ENCODE data around the gene ORM2.
"Not testable (repeated sequence)": the region's sequence is repeated elsewhere in the genome, so short reads cannot be mapped to it uniquely, and the experiment has no call there.

Gene ORM2

GRCh38 chr9:114332474-114333040, 2.9 kb downstream of the ORM2 start:
- not testable (repeated sequence) for DNase-seq (ENCODE audit: low read depth)

- DNase-seq (ENCODE audit: low read depth), result not testable (repeated sequence)
Observed at GRCh38 chr9:114333718-114334117, 4.0 kb downstream of the ORM2 start.

DNA sequence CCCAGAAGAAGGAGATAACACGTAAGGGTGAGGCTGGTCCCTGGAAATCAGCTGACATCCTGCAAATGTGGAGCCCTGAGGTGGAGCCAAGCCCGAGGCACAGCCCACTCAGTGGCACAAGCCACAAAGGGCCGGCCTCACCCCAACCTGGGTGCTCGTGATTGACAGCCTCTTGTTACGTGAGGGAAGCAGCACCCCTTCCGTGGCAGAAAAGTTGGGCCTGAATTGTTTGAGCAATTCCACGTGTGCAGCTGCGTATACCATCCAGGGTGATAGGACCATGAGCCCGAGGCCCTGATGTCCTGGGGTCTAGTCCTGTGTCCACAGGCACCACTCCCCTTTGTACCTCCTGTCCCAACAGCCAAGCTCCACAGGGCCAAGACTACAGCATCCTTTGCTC, 4.8 kb downstream of the ORM2 start:
- DNase-seq (ENCODE audit: low read depth), result no peak

DNA sequence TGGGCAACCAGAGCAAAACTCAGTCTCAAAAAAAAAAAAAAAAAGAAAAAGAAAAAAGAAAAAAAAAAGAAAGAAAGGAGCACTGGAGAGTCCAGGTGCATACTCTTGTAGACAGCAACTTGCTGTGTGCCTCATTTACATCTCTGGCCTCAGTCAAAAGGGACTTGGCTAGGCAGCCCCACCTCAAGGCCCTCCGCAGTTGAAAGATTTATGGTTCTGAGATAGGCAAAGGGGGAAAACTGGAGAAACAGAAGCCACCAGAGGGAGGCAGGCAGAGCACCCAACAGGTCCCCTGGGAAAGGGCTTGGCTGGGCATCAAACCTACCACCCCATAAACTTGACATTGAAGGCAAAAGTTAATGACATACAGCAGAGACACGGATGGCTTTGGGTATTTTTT, 6.1 kb downstream of the ORM2 start:
- DNase-seq (ENCODE audit: low read depth), result no peak

- no peak for DNase-seq (ENCODE audit: low read depth)
Observed at GRCh38 chr9:114336157-114336556, 6.5 kb downstream of the ORM2 start.

GRCh38 chr9:114336699-114337395, 7.2 kb downstream of the ORM2 start:
- DNase-seq (ENCODE audit: low read depth), result no peak

- DNase-seq (ENCODE audit: low read depth), result no peak
Observed at GRCh38 chr9:114338187-114338586, 8.5 kb downstream of the ORM2 start.

- peak; percentile 41 for DNase-seq (ENCODE audit: low read depth)
Observed at GRCh38 chr9:114339130-114339908, 9.7 kb downstream of the ORM2 start.

DNA sequence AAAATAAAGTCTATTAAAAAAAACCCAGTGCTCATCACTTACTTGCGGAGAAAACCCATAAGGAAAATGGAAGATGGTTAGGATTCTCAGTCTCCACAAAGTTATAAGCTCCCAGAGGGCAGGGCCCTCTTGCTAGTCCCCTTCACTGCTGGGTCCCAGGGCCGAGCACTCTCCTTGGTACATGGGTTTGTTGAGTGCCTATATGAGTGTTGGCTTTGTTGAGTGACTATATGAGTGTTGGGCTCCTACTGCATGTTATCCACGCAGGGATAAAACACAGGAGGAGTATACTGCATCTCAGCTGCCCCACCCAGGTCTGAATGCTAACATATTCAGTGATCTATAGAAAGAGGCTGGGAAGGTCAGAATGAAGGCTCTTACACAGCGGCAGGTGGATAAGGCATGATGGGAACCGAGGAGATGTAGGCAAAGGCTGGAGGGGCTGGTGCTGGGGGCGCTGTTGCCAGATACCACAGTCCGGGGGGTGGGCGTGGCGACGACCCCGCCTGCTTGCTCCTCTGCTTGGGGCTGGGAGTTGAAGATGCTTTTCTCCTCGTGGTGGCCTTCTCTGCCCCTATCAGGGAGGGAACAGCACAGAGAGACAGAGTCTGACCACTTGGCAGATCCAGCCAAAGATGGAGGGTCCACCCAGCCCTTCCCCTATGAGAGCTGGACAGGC, 11.6 kb downstream of the ORM2 start:
- no peak for DNase-seq (ENCODE audit: low read depth)

DNA sequence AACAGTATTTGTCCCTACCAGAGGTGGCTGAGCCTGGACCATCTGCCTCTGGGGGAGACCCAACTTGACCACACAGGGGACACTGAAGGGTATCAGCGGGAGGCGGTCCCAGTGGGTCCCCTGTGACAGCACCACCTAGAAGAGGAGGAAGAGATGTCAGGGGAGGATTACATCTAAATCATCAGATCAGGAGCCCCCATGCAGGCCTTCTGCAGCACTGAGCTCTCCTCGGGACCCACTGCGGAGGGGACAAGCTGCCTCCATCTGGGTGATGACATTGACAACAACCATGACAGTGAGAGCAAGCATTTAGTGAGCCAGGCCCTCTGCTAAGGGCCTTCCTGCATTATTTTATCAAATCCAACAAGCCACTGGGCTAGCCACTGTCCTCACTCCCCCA, 12.3 kb downstream of the ORM2 start:
- DNase-seq (ENCODE audit: low read depth), result no peak

DNA sequence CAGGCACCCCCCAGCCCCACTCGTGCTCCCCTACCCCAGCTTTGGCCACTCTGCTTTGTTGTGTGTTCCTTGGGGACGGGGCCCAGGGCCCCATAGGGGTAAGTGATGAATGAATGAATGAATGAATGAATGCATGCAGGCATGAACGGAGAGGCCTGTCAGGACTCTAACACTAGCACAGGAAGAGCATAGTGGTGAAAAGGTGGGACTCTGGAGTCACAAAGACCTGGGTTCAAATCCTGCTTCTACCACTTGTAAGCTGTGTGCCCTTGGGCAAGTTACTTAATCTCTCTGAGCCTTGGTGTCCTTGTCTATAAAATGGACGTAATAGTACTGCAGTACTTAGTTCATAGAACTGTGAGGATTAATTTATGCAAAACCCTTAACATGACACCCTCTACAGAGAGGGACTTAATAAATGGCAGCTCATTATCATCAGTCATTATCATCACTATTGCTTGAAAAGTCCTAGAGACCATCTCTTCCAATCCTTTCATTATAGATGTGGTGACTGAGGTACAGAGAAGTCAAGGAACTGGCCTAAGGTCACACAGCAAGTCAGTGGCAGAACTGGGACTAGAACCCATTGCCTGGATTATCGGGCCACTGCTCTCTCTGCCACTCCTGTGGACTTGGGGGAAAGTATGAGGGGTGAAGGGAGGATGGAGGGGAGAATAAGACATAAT, 13.2 kb downstream of the ORM2 start:
- no peak for DNase-seq (ENCODE audit: low read depth)

DNA sequence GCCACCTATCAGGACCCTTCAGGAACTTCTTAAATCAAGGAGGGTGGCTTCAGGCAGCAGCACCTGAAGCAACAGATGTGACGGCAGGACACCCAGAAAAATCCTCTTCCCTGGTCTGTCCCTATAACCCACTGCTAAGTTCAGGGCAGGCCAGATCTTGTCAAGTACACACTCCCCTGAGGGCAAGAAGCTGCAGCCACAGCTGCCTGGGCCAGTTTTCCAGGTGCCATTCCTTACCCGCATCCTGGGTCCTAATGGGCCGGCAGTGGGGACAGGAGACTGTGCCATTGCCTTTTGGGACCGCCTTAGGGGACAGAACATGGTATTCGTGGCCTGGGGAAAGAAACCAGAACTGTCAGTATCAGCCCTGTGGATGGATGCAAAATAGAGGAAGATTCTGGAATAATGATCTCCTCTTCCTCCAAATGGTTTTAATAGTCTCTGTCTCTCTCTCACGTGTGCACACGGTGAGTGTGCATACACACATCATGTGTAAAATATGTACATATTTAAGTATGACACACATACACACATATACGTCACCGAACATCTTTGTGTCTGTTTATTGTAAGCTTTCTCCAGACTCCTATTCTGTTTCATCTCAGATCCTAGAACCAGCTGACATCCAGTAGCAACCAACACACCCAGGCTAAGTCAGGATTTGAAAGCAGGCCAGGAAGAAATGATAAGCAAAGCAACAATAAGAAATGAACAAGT, 14.0 kb downstream of the ORM2 start:
- DNase-seq (ENCODE audit: low read depth), result no peak

- no peak for DNase-seq (ENCODE audit: low read depth)
Observed at GRCh38 chr9:114344188-114344566, 14.5 kb downstream of the ORM2 start.

GRCh38 chr9:114344692-114345091, 15.0 kb downstream of the ORM2 start:
- no peak for DNase-seq (ENCODE audit: low read depth)

- no peak for DNase-seq (ENCODE audit: low read depth)
Observed at GRCh38 chr9:114345493-114346065, 15.9 kb downstream of the ORM2 start.

DNA sequence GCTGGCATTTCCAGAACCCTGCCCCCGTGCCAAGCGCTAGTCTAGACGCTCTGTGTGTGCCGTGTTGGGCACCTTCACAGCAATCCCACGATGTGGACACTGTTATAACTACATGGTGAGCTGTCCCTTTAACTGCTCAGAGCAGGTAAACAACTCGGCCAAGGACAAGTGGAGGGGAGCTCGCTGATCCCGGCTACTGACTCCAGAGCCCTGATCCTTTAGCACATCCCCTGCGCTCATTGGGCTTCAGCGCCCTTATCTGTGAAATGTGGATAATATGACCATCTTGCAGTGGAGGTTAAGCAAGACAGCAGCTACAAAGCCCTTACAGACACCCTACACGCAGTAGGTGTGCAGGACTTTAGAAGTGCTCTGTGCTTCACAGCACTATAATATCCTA, 16.5 kb downstream of the ORM2 start:
- DNase-seq (ENCODE audit: low read depth), result no peak

- DNase-seq (ENCODE audit: low read depth), result no peak
Observed at GRCh38 chr9:114347675-114348074, 18.0 kb downstream of the ORM2 start.

DNA sequence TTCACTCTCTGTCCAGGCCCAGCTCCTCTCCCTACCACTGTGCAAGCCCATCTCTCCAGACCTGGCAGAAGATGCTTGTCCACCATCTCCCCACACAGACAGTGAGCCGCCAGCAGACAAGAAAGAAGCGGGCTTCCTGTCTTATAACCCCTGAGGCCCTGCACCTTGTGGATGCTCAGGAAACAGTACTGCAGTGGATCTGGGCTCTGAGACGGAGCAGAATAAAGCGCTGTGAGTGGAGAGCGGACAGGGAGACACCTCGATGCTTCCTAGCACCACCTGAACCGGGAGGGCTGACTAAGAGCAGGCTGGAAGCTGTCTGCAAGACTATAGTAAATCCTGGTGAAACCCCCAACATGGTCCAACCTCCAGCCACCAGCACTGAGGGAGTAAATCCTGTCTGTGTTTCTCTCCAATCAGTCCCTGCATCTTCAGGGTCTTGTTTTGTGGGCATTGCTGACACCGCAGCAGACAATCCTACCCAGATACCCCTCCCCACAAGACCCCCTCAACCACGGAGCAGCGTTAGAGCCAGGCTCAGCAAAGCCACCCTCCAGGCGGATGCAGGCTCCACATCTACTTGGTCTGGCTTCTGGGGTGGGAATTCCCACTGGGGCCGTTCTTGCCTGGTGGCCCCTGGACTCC, 18.7 kb downstream of the ORM2 start:
- no peak for DNase-seq (ENCODE audit: low read depth)

GRCh38 chr9:114348906-114349482, 19.3 kb downstream of the ORM2 start:
- DNase-seq (ENCODE audit: low read depth), result peak; percentile 74
